GM21390 (cell line): ENCODE measurements around the gene DIPK1A.
"Not testable (repeated sequence)": the region's sequence is repeated elsewhere in the genome, so short reads cannot be mapped to it uniquely, and the experiment has no call there.

Experiments
- ATAC-seq: cut with Tn5 transposase; IDR thresholded peaks from one replicate; pipeline ENCODE4 v1.9.1; 2021; ENCODE audit not compliant: unreplicated experiment

DIPK1A gene

GRCh38 chr1:92921031-92922023, 39.9 kb downstream of the DIPK1A start:
- ATAC-seq = no peak

- ATAC-seq = no peak
Observed at GRCh38 chr1:92916899-92917298, 44.4 kb downstream of the DIPK1A start.

- ATAC-seq = no peak
Observed at GRCh38 chr1:92915547-92915946, 45.7 kb downstream of the DIPK1A start.

- ATAC-seq = no peak
Observed at GRCh38 chr1:92913093-92913819, 48.0 kb downstream of the DIPK1A start.

- no peak for ATAC-seq
Observed at GRCh38 chr1:92910081-92910480, 51.2 kb downstream of the DIPK1A start.

- no peak for ATAC-seq
Observed at GRCh38 chr1:92909321-92909720, 51.9 kb downstream of the DIPK1A start.

GRCh38 chr1:92907949-92908684, 53.1 kb downstream of the DIPK1A start:
- ATAC-seq = no peak

GRCh38 chr1:92903765-92904164, 57.5 kb downstream of the DIPK1A start:
- ATAC-seq = no peak

GRCh38 chr1:92902406-92902744, 58.9 kb downstream of the DIPK1A start:
- no peak for ATAC-seq

GRCh38 chr1:92901699-92902405, 59.4 kb downstream of the DIPK1A start:
- ATAC-seq = no peak

GRCh38 chr1:92901126-92901525, 60.1 kb downstream of the DIPK1A start:
- no peak for ATAC-seq

- no peak for ATAC-seq
Observed at GRCh38 chr1:92900539-92900938, 60.7 kb downstream of the DIPK1A start.

GRCh38 chr1:92899780-92900179, 61.5 kb downstream of the DIPK1A start:
- ATAC-seq = no peak

GRCh38 chr1:92898053-92898452, 63.2 kb downstream of the DIPK1A start:
- not testable (repeated sequence) for ATAC-seq

GRCh38 chr1:92887465-92887864, 73.8 kb downstream of the DIPK1A start:
- ATAC-seq = no peak

GRCh38 chr1:92886886-92887419, 74.3 kb downstream of the DIPK1A start:
- ATAC-seq = no peak

- no peak for ATAC-seq
Observed at GRCh38 chr1:92884195-92884594, 77.1 kb downstream of the DIPK1A start.

GRCh38 chr1:92883297-92883696, 78.0 kb downstream of the DIPK1A start:
- no peak for ATAC-seq

- ATAC-seq = no peak
Observed at GRCh38 chr1:92882819-92883218, 78.4 kb downstream of the DIPK1A start.

GRCh38 chr1:92881391-92881790, 79.9 kb downstream of the DIPK1A start:
- ATAC-seq = no peak
